IPS-15b (cell line): ENCODE measurements around the gene GLP2R.

Experiments used
- H3K27me3 ChIP-seq: one replicate; pipeline ENCODE4 v1.6.1; 2013; ENCODE audit warnings: low read length; ENCODE audit not compliant: control insufficient read depth, insufficient read depth
- H3K36me3 ChIP-seq: one replicate; pipeline ENCODE4 v1.6.1; 2013; ENCODE audit warnings: low read length; ENCODE audit not compliant: control insufficient read depth, insufficient read depth
- H3K4me1 ChIP-seq: one replicate; pipeline ENCODE4 v1.6.1; 2013; ENCODE audit warnings: mild to moderate bottlenecking, low read length; ENCODE audit not compliant: control insufficient read depth, insufficient read depth
- H3K4me3 ChIP-seq: one replicate; pipeline ENCODE4 v1.5.1; 2013; ENCODE audit warnings: low read depth, low read length
- H3K9ac ChIP-seq: one replicate; pipeline ENCODE4 v1.6.1; 2013; ENCODE audit warnings: low read depth, mild to moderate bottlenecking, low read length
- H3K9me3 ChIP-seq: one replicate; pipeline ENCODE4 v1.6.1; 2013; ENCODE audit warnings: mild to moderate bottlenecking, low read length; ENCODE audit not compliant: control insufficient read depth, insufficient read depth

The GLP2R gene

GRCh38 chr17:9837551-9838471, 12.1 kb downstream of the GLP2R start:
- Histone ChIP-seq H3K36me3 (no peaks in the 10 kb centered on the region), H3K4me1 (peaks cover 3% of the 10 kb centered on the region), H3K9ac (no peak overlapping the region)

GRCh38 chr17:9839433-9839832, 13.7 kb downstream of the GLP2R start:
- Histone ChIP-seq H3K9ac (no peak overlapping the region), H3K4me3 (no peak overlapping the region), H3K9me3 (no peaks in the 10 kb centered on the region), H3K4me1 (peaks cover 3% of the 10 kb centered on the region), H3K27me3 (peaks cover 2% of the 10 kb centered on the region), H3K36me3 (no peaks in the 10 kb centered on the region)

More at GRCh38 chr17:9837551-9838471, 12.1 kb downstream of the GLP2R start:
- H3K27me3 ChIP-seq, result peaks cover 2% of the 10 kb centered on the region
- H3K9me3 ChIP-seq, result no peaks in the 10 kb centered on the region
- no peak overlapping the region for H3K4me3 ChIP-seq

DNA sequence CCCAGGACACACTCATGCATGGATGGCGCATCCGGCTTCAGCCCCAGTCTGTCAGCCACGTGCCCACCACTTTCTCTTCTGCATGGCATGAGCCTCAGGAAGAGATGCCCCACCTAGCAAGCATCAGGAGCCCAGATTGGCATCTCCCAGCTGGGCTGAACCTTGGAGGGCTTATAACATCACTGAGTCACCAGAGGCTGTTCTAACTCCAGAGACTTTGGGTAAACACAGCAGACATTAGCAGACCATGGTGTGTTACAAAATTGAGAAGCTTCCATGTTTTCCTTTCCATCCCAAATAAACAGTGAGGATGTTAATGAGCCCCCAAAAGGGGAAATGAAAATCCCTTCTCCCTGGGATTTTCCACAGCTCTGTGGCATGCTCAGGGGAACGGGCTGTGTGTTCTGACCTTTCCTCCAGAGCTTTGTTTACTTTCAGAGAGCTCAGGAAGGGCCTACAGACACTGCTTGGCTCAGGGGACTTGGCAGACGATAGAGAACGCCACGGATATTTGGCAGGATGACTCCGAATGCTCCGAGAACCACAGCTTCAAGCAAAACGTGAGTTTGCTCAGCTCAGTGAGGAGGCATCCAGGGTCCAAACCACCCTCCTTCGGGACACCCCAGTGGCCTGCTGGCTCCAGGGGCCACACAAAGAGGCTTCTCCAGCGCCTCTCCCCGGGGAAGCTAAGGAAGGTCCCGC, 16.5 kb downstream of the GLP2R start:
- H3K4me3 ChIP-seq, result no peak overlapping the region
- no peaks in the 10 kb centered on the region for H3K9me3 ChIP-seq
- peaks cover 3% of the 10 kb centered on the region for H3K4me1 ChIP-seq
- no peaks in the 10 kb centered on the region for H3K36me3 ChIP-seq
- H3K9ac ChIP-seq, result no peak overlapping the region
- H3K27me3 ChIP-seq, result peaks cover 2% of the 10 kb centered on the region

DNA sequence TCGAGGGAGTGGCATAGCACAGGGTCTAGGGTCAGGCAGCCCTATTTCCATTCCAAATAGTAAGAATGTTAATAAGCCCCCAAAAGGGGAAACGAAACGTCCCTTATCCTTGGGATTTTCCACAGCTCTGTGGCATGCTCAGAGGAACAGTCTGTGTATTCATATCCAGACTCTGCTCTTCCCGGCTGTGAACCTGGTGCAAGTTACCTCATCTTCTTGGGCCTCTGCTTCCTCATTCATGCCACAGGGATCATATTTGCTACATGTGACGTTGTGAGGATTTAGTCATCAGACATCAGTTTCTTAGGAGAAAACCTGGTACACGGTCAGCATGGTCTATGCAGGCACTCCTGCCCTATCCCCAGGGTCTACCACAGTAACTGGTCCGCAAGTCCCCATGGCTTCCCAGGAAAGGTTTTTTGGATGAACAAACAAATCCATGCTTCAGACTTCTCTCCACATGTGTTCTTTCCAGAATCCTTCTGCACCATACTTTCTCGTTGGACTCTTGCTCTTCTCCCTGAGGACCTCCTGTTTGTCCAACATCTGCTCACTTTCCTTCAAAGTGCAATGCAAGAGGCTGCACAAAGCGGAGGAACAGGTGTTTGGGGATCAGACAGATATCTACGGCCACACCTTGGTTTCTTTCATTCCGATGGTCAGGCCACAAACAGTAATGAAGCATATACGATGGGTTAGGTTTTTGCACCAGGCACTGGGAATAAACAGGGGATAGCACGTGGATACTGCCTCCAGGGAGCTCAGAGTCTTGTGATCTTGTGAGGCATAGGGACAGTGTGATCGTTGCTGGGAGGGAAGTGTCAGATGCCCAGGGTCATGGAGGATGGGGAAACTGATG, 17.7 kb downstream of the GLP2R start:
- H3K4me3 ChIP-seq, result no peak overlapping the region
- H3K27me3 ChIP-seq, result peaks cover 2% of the 10 kb centered on the region
- peaks cover 3% of the 10 kb centered on the region for H3K4me1 ChIP-seq
- H3K36me3 ChIP-seq, result no peaks in the 10 kb centered on the region
- no peaks in the 10 kb centered on the region for H3K9me3 ChIP-seq
- no peak overlapping the region for H3K9ac ChIP-seq

GRCh38 chr17:9844153-9844552, 18.4 kb downstream of the GLP2R start:
- Histone ChIP-seq H3K9ac (no peak overlapping the region), H3K27me3 (no peaks in the 10 kb centered on the region), H3K4me1 (no peaks in the 10 kb centered on the region), H3K4me3 (no peak overlapping the region), H3K9me3 (no peaks in the 10 kb centered on the region), H3K36me3 (no peaks in the 10 kb centered on the region)

DNA sequence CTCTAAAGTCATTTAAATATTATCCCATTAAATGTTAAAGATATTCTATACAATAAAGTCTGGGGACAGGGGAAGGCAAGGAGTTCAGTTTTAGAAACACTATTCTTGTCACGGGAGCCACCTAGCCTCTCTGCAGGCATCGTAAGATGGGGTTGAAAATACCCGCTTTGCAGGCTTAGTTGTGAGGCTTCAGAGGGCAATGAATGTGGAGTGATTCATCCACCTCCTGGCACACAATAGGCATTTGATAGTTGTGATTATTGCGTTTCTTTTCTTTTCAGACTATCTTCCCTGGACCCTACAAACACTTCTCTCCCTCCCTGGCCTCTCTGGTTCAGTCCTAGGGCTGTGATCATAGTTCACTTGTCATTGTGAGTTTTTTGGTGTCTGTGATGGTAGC, 19.6 kb downstream of the GLP2R start:
- H3K4me1 ChIP-seq, result no peaks in the 10 kb centered on the region

GRCh38 chr17:9850151-9850550, 24.4 kb downstream of the GLP2R start:
- H3K9me3 ChIP-seq, result no peaks in the 10 kb centered on the region
- no peak overlapping the region for H3K9ac ChIP-seq
- no peaks in the 10 kb centered on the region for H3K27me3 ChIP-seq
- no peaks in the 10 kb centered on the region for H3K4me1 ChIP-seq
- H3K4me3 ChIP-seq, result no peak overlapping the region
- no peaks in the 10 kb centered on the region for H3K36me3 ChIP-seq

More for the DNA sequence above, 19.6 kb downstream of the GLP2R start:
- H3K36me3 ChIP-seq, result no peaks in the 10 kb centered on the region
- H3K9ac ChIP-seq, result no peak overlapping the region
- no peaks in the 10 kb centered on the region for H3K9me3 ChIP-seq
- no peaks in the 10 kb centered on the region for H3K27me3 ChIP-seq
- H3K4me3 ChIP-seq, result no peak overlapping the region

DNA sequence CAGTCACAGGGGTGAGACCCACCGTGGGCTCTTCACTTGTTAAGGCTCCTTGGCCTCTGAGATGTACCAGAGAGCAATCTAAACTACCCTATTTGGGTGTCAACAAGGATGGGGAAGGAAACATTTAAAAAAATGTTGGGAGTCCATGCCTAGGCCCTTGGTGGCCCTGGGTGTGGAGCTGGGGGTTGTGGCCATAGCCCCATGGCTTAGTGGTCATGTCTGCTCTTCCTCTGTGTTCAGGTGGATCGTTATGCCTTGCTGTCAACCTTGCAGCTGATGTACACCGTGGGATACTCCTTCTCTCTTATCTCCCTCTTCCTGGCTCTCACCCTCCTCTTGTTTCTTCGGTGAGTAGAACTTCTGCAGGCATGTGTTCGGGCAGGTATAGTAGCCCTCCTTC, 28.5 kb downstream of the GLP2R start:
- Histone ChIP-seq H3K36me3 (no peaks in the 10 kb centered on the region), H3K4me3 (no peak overlapping the region), H3K4me1 (no peaks in the 10 kb centered on the region), H3K9me3 (no peaks in the 10 kb centered on the region), H3K9ac (no peak overlapping the region), H3K27me3 (no peaks in the 10 kb centered on the region)

- Histone ChIP-seq H3K4me1 (no peaks in the 10 kb centered on the region), H3K36me3 (no peaks in the 10 kb centered on the region), H3K27me3 (no peaks in the 10 kb centered on the region), H3K4me3 (no peak overlapping the region), H3K9me3 (no peaks in the 10 kb centered on the region), H3K9ac (no peak overlapping the region)
Measured at GRCh38 chr17:9855036-9855435, 29.3 kb downstream of the GLP2R start.

- H3K27me3 ChIP-seq, result no peaks in the 10 kb centered on the region
- no peak overlapping the region for H3K9ac ChIP-seq
- no peak overlapping the region for H3K4me3 ChIP-seq
- H3K9me3 ChIP-seq, result no peaks in the 10 kb centered on the region
- H3K36me3 ChIP-seq, result no peaks in the 10 kb centered on the region
- no peaks in the 10 kb centered on the region for H3K4me1 ChIP-seq
Measured at GRCh38 chr17:9859781-9860180, 34.1 kb downstream of the GLP2R start.

GRCh38 chr17:9860851-9861250, 35.1 kb downstream of the GLP2R start:
- H3K9me3 ChIP-seq, result no peaks in the 10 kb centered on the region
- no peak overlapping the region for H3K9ac ChIP-seq
- H3K4me3 ChIP-seq, result no peak overlapping the region
- H3K36me3 ChIP-seq, result no peaks in the 10 kb centered on the region
- no peaks in the 10 kb centered on the region for H3K4me1 ChIP-seq
- no peaks in the 10 kb centered on the region for H3K27me3 ChIP-seq
